A549 (cell line): ENCODE data around the gene SRR. TPM values are rescaled to one million over a fixed set of nuclear protein-coding genes. Genes with fewer than 3 reads are reported as not detected.

Experiments
- ATAC-seq, 2 experiments: fragments of 200-7000 bp in 1 of 2; fragments of >200 bp in 1 of 2; cut with Nextera tagmentation in 1 of 2; cut with Tn5 transposase in 1 of 2; 3 replicates each; pipeline versions ENCODE4 v1.8.0 to v1.9.1; 2018 to 2020; ENCODE audit warnings: mild to moderate bottlenecking in 1 of 2, moderate library complexity in 1 of 2
- CTCF ChIA-PET: fragments of 300-600 bp; sonication (Branson Sonifier 250); formaldehyde crosslinking; extraction: SDS; loops from one replicate; lab custom pipeline; 2021; ENCODE audit warnings: antibody characterized with exemption, inconsistent platforms; lab: Yijun Ruan, JAX
- POLR2A ChIA-PET: fragments of 350-600 bp; formaldehyde crosslinking; extraction: SDS; loops from one replicate; lab custom pipeline; 2021; ENCODE audit warnings: antibody characterized with exemption, inconsistent platforms; lab: Yijun Ruan, JAX
- DNase-seq, 2 experiments: peaks; one replicate each; pipeline versions ENCODE4 v3.0.0 to v3.0.0-alpha.2; 2011 to 2016; ENCODE audit warnings: low read depth in 1 of 2, low spot score in 1 of 2
- FAIRE-seq: peaks from 2 replicates; lab custom pipeline; 2011; peaks lifted over from hg19 to GRCh38; lab: Jason Lieb, UNC
- H3K27ac ChIP-seq, 2 experiments: fragments of >200 bp; sonication (Bioruptor Twin); formaldehyde crosslinking; 3 replicates each; pipeline ENCODE4 v1.5.1; 2016 to 2017
- H3K4me1 ChIP-seq: fragments of >200 bp; sonication (Bioruptor Twin); formaldehyde crosslinking; 3 replicates; pipeline ENCODE4 v1.6.1; 2016
- H3K4me2 ChIP-seq: fragments of >200 bp; sonication (Bioruptor Twin); formaldehyde crosslinking; 3 replicates; pipeline ENCODE4 v1.6.1; 2016
- H3K4me3 ChIP-seq: fragments of >200 bp; sonication (Bioruptor Twin); formaldehyde crosslinking; 3 replicates; pipeline ENCODE4 v1.5.1; 2016
- H3K9me3 ChIP-seq: fragments of >200 bp; sonication (Bioruptor Twin); formaldehyde crosslinking; 3 replicates; pipeline ENCODE4 v1.6.1; 2016
- BCL3 ChIP-seq: fragments of >200 bp; sonication (Bioruptor Twin); formaldehyde crosslinking; IDR thresholded peaks from 3 replicates; pipeline ENCODE4 v1.6.1; 2016
- BHLHE40 ChIP-seq: IDR thresholded peaks from 2 replicates; pipeline ENCODE4 v1.6.1; 2012; ENCODE audit warnings: low read depth, low read length, inconsistent platforms
- CEBPB ChIP-seq, 2 experiments: fragments of >200 bp in 1 of 2; sonication (Bioruptor Twin) in 1 of 2; formaldehyde crosslinking in 1 of 2; IDR thresholded peaks; 2 replicates each; pipeline ENCODE4 v1.6.1; 2012 to 2016
- CTCF ChIP-seq: fragments of >200 bp; sonication (Bioruptor Twin); formaldehyde crosslinking; IDR thresholded peaks from 3 replicates; pipeline ENCODE4 v1.5.1; 2016
- EHF ChIP-seq: fragments of 250-450 bp; sonication (Bioruptor Pico); IDR thresholded peaks from 2 replicates; pipeline ENCODE4 v1.5.0; 2020; ENCODE audit warnings: mild to moderate bottlenecking
- EP300 ChIP-seq, 2 experiments: fragments of >200 bp; sonication (Bioruptor Twin); formaldehyde crosslinking; IDR thresholded peaks; 2 replicates in 1 of 2; 3 replicates in 1 of 2; pipeline ENCODE4 v1.6.1; 2016 to 2017
- ESRRA ChIP-seq: fragments of 150-350 bp; IDR thresholded peaks from 2 replicates; pipeline ENCODE4 v1.6.1; 2014; ENCODE audit warnings: mild to moderate bottlenecking, low read length, borderline replicate concordance
- FOSB ChIP-seq: fragments of 250-450 bp; sonication (Bioruptor Pico); IDR thresholded peaks from 2 replicates; pipeline ENCODE4 v1.5.0; 2020; ENCODE audit warnings: mild to moderate bottlenecking, moderate library complexity
- FOSL2 ChIP-seq, 2 experiments: fragments of 450-650 bp in 1 of 2; fragments of >200 bp in 1 of 2; sonication (Bioruptor Twin) in 1 of 2; formaldehyde crosslinking; IDR thresholded peaks; 2 replicates each; pipeline versions ENCODE4 v1.5.0 to v1.6.1; 2016 to 2020; ENCODE audit warnings: mild to moderate bottlenecking in 1 of 2, moderate library complexity in 1 of 2
- FOXS1 ChIP-seq: fragments of 250-450 bp; sonication (Bioruptor Pico); IDR thresholded peaks from 2 replicates; pipeline ENCODE4 v1.5.0; 2020; ENCODE audit warnings: mild to moderate bottlenecking, moderate library complexity
- HEYL ChIP-seq: fragments of 250-450 bp; sonication (Bioruptor Pico); IDR thresholded peaks from 2 replicates; pipeline ENCODE4 v1.8.0; 2021; ENCODE audit warnings: mild to moderate bottlenecking, moderate library complexity
- HOXA7 ChIP-seq: fragments of 250-450 bp; sonication (Bioruptor Pico); IDR thresholded peaks from 2 replicates; pipeline ENCODE4 v1.5.0; 2020; ENCODE audit warnings: mild to moderate bottlenecking, moderate library complexity
- HOXB13 ChIP-seq: fragments of 250-450 bp; sonication (Bioruptor Pico); IDR thresholded peaks from 2 replicates; pipeline ENCODE4 v1.5.0; 2020; ENCODE audit warnings: low read depth, mild to moderate bottlenecking, moderate library complexity
- JUN ChIP-seq, 2 experiments: fragments of >200 bp; sonication (Bioruptor Twin); formaldehyde crosslinking; IDR thresholded peaks; 2 replicates in 1 of 2; 3 replicates in 1 of 2; pipeline ENCODE4 v1.6.1; 2016 to 2017
- KDM5A ChIP-seq: fragments of 200-600 bp; sonication (generic); IDR thresholded peaks from 2 replicates; pipeline ENCODE4 v1.6.1; 2016; ENCODE audit warnings: antibody characterized with exemption, mild to moderate bottlenecking
- MAFK ChIP-seq: fragments of 450-650 bp; IDR thresholded peaks from 2 replicates; pipeline ENCODE4 v1.6.1; 2014; ENCODE audit not compliant: partially characterized antibody
- MAX ChIP-seq: IDR thresholded peaks from 2 replicates; pipeline ENCODE4 v1.6.1; 2012
- MAZ ChIP-seq: fragments of 150-350 bp; IDR thresholded peaks from 2 replicates; pipeline ENCODE4 v1.6.1; 2014; ENCODE audit warnings: antibody characterized with exemption, low read depth, low read length, borderline replicate concordance
- MYC ChIP-seq: IDR thresholded peaks from 2 replicates; pipeline ENCODE4 v1.6.1; 2012; ENCODE audit warnings: mild to moderate bottlenecking, inconsistent platforms, low read length, improper control_type of control experiment, borderline replicate concordance
- NPAS2 ChIP-seq: fragments of 250-450 bp; sonication (Bioruptor Pico); IDR thresholded peaks from 2 replicates; pipeline ENCODE4 v1.8.0; 2022; ENCODE audit warnings: mild to moderate bottlenecking, moderate library complexity, borderline replicate concordance
- PBX3 ChIP-seq: IDR thresholded peaks from 2 replicates; pipeline ENCODE4 v1.6.1; 2012
- POLR2A ChIP-seq: IDR thresholded peaks from 2 replicates; pipeline ENCODE4 v1.6.1; 2012; ENCODE audit warnings: mild to moderate bottlenecking, low read length
- RAD21 ChIP-seq, 2 experiments: fragments of >200 bp in 1 of 2; sonication (Bioruptor Twin) in 1 of 2; formaldehyde crosslinking in 1 of 2; IDR thresholded peaks in 1 of 2; conservative IDR thresholded peaks in 1 of 2; 2 replicates in 1 of 2; 3 replicates in 1 of 2; pipeline ENCODE4 v1.6.1; 2012 to 2018; ENCODE audit warnings: inconsistent platforms in 1 of 2
- RARB ChIP-seq: fragments of 250-450 bp; sonication (Bioruptor Pico); IDR thresholded peaks from 2 replicates; pipeline ENCODE4 v1.8.0; 2021; ENCODE audit warnings: mild to moderate bottlenecking, moderate library complexity
- RFX5 ChIP-seq: fragments of 450-650 bp; IDR thresholded peaks from 2 replicates; pipeline ENCODE4 v1.7.1; 2014; ENCODE audit warnings: antibody characterized with exemption, mild to moderate bottlenecking, moderate library complexity
- RNF2 ChIP-seq: fragments of 200-600 bp; sonication (generic); IDR thresholded peaks from 2 replicates; pipeline ENCODE4 v1.6.1; 2016; ENCODE audit warnings: low read depth, mild to moderate bottlenecking, antibody characterized with exemption, moderate library complexity, borderline replicate concordance
- SMC3 ChIP-seq: fragments of >200 bp; sonication (Bioruptor Twin); formaldehyde crosslinking; IDR thresholded peaks from 3 replicates; pipeline ENCODE4 v1.6.1; 2018; ENCODE audit warnings: inconsistent platforms
- SREBF2 ChIP-seq: fragments of 450-650 bp; IDR thresholded peaks from 2 replicates; pipeline ENCODE4 v1.6.1; 2014; ENCODE audit warnings: mild to moderate bottlenecking, moderate library complexity
- TP53 ChIP-seq: fragments of 250-450 bp; sonication (Bioruptor Pico); IDR thresholded peaks from 2 replicates; pipeline ENCODE4 v1.5.0; 2021; ENCODE audit warnings: mild to moderate bottlenecking, moderate library complexity
- ZC3H11A ChIP-seq: fragments of 450-650 bp; IDR thresholded peaks from 2 replicates; pipeline ENCODE4 v1.6.1; 2014; ENCODE audit warnings: antibody characterized with exemption, mild to moderate bottlenecking
- ZSCAN20 ChIP-seq: fragments of 250-450 bp; sonication (Bioruptor Pico); IDR thresholded peaks from 2 replicates; pipeline ENCODE4 v1.8.0; 2022; ENCODE audit warnings: mild to moderate bottlenecking, moderate library complexity
- WGBS: methylation state at CpG from one replicate; pipeline ENCODE4 v1.1.6; 2017; ENCODE audit errors: missing lambda C conversion rate; 5-methylcytosine and 5-hydroxymethylcytosine counted together
- polyA plus RNA-seq, 4 experiments: library from polyadenylated mRNA; depleted of rRNA in 3 of 4; stranded (reverse); fragments of >200 nt; fragmentation: RNase III in 1 of 4; extraction: RNeasy Plus Mini Kit Qiagen cat#74134 plus additional on column Dnase treatment in 1 of 4; gene quantifications; 2 replicates in 3 of 4; 3 replicates in 1 of 4; pipeline ENCODE4 v1.2.3, GENCODE V29; 2011 to 2017
- TF ChIP-seq, protein P1 (sequence below): fragments of >200 bp; sonication (Bioruptor Twin); formaldehyde crosslinking; IDR thresholded peaks from 2 replicates; pipeline ENCODE4 v1.6.1; 2016

Gene SRR
- polyA plus RNA-seq, 2 of the 4 experiments (the other 2 are of a cell fraction) = 13.2 to 16.7 TPM

DNA sequence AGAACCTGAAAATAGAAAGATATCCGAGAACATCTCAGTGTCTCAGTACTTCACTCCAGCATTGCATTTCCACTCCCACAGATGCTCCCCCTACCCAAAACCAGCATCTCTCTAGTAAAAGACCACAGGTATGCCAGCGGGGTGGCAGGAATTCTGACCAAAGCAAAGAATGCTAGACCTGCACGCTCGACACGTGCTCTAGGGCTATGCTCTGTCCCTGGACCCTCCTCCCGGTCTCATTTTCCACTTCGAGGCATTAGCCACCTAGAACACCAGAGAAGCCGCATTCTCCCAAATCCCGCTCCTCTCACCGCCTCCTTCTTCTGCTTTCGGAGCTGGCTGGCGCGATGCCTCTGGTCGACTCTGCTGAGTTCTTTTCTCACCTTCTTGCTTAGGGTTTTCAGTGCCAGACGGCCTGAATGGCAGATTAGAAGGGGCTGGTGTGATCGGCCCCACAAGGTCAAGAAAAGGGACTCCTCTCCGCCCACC, 32.0 kb downstream of the SRR start:
- no peak for DNase-seq
- peak overlapping the region; percentile 99 for H3K4me3 ChIP-seq
- ChIA-PET CTCF (interaction anchor here (0.7 to 8.1 kb wide), 20 partner anchors 11 to 281 kb away, joined by 3 to 79 read pairs (median 6); partner anchors contain the start of genes HIC1, SMG6 and SRR), POLR2A (interaction anchor here (0.7 to 3.2 kb wide), 19 partner anchors 10 to 281 kb away, joined by 3 to 37 read pairs (median 5); partner anchors contain the start of genes HIC1, SMG6 and SRR)
- no peak for FAIRE-seq
- ATAC-seq = no peak
- WGBS = 6% methylated on average over 17 of the region's 17 CpGs
- TF ChIP-seq RARB (CRISPR knock-in tag) (no peak), CEBPB (IDR thresholded peaks at IDR 0.05) (no peak), RAD21 (conservative IDR thresholded peaks at IDR 0.05 in 1 of 2, IDR thresholded peaks at IDR 0.05 in 1 of 2) (no peak), EP300 (IDR thresholded peaks at IDR 0.05) (no peak), RNF2 (no peak), RFX5 (no peak), POLR2A (no peak), HEYL (no peak), MAZ (no peak), ZC3H11A (no peak), ZSCAN20 (CRISPR knock-in tag) (no peak), KDM5A (no peak), EHF (no peak), FOSB (CRISPR knock-in tag) (no peak), HOXA7 (CRISPR knock-in tag) (no peak), JUN (IDR thresholded peaks at IDR 0.05) (no peak)
- TF ChIP-seq, protein P1, sequence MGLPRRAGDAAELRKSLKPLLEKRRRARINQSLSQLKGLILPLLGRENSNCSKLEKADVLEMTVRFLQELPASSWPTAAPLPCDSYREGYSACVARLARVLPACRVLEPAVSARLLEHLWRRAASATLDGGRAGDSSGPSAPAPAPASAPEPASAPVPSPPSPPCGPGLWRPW = no peak
- H3K4me1 ChIP-seq = peaks cover 20% of the 10 kb centered on the region
- H3K4me2 ChIP-seq = peak overlapping the region; percentile 86
- H3K9me3 ChIP-seq = no peaks in the 10 kb centered on the region
- peak overlapping the region; percentile 94 to 99 for H3K27ac ChIP-seq

- peak within 1 kb of the TSS; percentile 99 for H3K4me3 ChIP-seq
- peak within 1 kb of the TSS; percentile 94 to 99 for H3K27ac ChIP-seq
- peak; percentile 92 to 97 for ATAC-seq
- no peaks in the 10 kb centered on the region for H3K9me3 ChIP-seq
- peak; percentile 94 to 99 for DNase-seq
- ChIA-PET POLR2A (interaction anchor here (0.5 to 3.2 kb wide), 23 partner anchors 8 to 645 kb away, joined by 3 to 37 read pairs (median 5); partner anchors contain the start of genes HIC1, SMG6 and SRR), CTCF (interaction anchor here (0.6 to 8.1 kb wide), 23 partner anchors 10 to 281 kb away, joined by 3 to 79 read pairs (median 5); partner anchors contain the start of genes HIC1, SMG6 and SRR)
- H3K4me1 ChIP-seq = peaks cover 20% of the 10 kb centered on the region
- WGBS = 1% methylated on average over 47 of the region's 48 CpGs
- peak; percentile 63 for FAIRE-seq
- peak within 1 kb of the TSS; percentile 100 for H3K4me2 ChIP-seq
- TF ChIP-seq MAX (peak; percentile 99), MAFK (peak; percentile 70), ESRRA (no peak), RAD21 (conservative IDR thresholded peaks at IDR 0.05 in 1 of 2, IDR thresholded peaks at IDR 0.05 in 1 of 2) (peak in 1 of 2 experiments; percentile 19; a peak in 2 of 5 replicates), JUN (IDR thresholded peaks at IDR 0.05) (peak; percentile 94 to 95), ZC3H11A (no peak), POLR2A (peak; percentile 83), HOXB13 (no peak; the same call in none of the 2 replicates), SREBF2 (no peak), HEYL (no peak), FOSL2 (IDR thresholded peaks at IDR 0.05) (no peak), FOSL2 (CRISPR knock-in tag; IDR thresholded peaks at IDR 0.05) (no peak), FOXS1 (CRISPR knock-in tag) (peak; percentile 44; the same call in 1 of the 2 replicates), BCL3 (peak; percentile 93), CTCF (peak; percentile 38), SMC3 (peak; percentile 52; the same call in 2 of the 3 replicates), MYC (peak; percentile 95), PBX3 (no peak; the same call in 1 of the 2 replicates), TP53 (no peak), BHLHE40 (0 out of 2 replicates have a peak, but pooled peaks have one; percentile 5), RARB (CRISPR knock-in tag) (no peak), NPAS2 (CRISPR knock-in tag) (no peak)
Observed at GRCh38 chr17:2336215-2336851, 32.6 kb downstream of the SRR start, which contains the start of gene TSR1. Gene TSR1 (minus strand): TSS chr17:2336457. CDS start chr17:2336427, 30 bp downstream.
